Activated CD4-positive, alpha-beta T cell treated with anti-CD3 and anti-CD28 coated beads, Interleukin-2, amount 50 U/mL, for 1 hour (primary cell): Measurements from ENCODE around the gene GRAPL.
"Not testable (repeated sequence)": the region's sequence is repeated elsewhere in the genome, so short reads cannot be mapped to it uniquely, and the experiment has no call there.

ENCODE experiments used
- DNase-seq: peaks from one replicate; pipeline ENCODE4 v3.0.0-alpha.2; 2020

The GRAPL gene

DNA sequence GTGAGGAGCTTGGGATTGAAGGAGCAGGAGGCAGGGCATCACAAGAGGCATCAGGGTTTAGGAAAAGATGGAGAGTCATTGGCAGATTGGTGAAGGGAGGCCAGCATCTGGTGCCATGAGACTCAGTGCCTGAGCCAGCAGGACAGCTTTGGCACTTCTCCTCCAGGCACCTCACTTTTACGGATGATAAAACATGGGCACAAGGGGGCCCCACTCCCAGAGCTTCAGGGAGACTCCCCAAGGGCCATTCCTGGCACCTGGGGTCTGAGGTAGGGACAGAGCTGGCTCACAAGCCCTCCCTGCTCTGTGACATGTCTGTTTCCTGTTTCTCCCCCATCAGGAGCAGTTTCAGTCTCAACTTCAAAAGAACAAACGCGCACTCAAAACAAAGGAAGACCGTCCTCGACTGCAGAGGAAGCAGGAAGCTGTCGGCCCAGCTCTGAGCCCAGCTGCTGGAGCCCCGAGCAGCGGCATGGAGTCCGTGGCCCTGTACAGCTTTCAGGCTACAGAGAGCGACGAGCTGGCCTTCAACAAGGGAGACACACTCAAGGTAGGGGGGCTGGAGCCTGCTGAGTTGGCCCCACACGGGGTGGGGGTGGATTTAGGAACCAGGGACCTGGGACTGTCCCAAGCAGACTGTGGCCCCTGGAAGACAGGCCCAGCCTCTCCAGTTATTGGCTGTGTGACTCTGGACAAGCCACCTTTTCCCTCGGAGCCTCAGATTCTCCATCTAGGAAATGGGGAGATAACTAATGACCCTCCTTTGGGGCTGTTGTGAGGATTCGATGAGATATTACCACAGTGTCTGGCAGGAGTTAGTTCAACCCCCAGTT lies at the start of gene GRAPL:
GRAPL (plus strand) TSS at position 442 of the 833 bp plus-strand sequence; CDS start at position 473, 31 bp downstream.
- not testable (repeated sequence) for DNase-seq

DNA sequence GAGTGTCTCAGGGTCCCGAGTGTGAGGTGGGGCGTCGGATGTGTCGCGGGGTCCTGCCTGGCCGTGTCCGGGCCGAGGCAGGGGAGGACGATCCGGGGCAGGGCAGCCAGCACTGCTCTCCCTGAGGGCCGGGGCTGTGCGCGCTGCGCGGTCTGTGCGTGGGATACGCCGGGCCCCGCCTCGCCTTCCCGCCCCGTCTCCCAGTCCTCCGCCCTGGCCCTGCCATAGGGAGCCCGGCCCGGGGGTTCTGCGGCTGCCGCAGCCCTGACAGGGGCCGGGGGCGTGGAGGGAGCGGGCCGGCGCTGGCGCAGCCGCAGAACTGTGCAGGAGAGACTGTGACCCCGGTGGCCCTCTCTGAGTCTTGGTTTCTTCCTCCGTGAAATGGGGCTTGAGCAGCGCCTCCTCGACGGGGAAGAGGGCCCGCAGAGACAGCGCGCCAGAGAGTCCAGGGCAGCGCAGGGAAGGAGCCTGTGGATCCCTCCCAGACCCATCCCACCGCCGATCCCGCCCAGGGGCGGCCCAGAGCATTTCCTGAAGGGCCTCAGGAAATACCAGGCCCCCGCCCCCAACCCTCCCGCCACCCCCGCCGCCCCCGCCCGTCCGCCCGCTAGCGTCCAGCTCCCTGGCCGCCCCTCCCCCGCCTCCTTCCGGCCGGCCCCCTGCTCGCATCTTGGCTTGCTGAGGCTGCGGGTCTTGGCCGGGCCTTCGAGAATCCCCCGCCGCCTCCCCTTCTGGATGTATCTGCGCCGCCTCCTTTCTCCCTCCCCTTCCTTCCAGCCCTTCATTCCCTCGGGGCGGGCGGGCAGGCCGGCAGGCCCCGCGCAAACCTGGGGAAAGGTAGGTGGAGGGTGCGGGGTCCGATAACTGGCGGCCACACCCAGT lies 38.3 kb upstream of the GRAPL start:
- DNase-seq, result not testable (repeated sequence)

DNA sequence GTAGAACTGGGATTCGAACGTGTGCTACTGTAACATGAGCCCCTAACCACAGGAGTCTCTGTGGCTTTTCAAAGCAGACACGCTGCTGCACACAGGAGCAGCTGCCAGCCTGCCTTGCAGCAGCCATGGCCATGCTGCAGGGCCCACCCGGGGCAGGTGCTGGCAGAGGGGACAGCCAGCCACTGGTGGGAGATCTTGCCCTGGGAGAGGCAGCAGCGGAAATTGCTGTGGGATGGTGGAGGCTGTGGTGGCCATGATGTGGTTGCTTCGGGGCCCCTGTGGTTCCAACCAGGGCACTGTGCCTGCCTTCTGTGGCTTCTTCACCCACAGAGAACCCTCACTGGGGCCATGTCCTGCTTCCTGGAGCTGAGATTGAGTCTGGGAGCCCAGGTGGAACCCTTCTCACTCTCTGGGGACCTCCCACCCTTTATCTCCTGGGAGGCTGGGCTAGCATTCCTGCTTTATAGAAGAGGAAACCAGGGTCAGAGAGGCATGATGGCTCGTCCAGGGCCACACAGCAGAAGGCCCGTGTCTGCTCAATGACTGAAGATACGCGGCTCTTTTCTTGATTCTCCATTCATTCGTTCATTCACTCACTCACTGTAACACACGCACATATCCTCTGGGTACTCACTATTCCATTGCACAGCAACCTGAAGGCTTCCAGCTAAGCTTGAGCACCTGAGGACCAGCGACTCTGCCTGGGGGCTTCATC lies 37.2 kb upstream of the GRAPL start:
- not testable (repeated sequence) for DNase-seq

DNA sequence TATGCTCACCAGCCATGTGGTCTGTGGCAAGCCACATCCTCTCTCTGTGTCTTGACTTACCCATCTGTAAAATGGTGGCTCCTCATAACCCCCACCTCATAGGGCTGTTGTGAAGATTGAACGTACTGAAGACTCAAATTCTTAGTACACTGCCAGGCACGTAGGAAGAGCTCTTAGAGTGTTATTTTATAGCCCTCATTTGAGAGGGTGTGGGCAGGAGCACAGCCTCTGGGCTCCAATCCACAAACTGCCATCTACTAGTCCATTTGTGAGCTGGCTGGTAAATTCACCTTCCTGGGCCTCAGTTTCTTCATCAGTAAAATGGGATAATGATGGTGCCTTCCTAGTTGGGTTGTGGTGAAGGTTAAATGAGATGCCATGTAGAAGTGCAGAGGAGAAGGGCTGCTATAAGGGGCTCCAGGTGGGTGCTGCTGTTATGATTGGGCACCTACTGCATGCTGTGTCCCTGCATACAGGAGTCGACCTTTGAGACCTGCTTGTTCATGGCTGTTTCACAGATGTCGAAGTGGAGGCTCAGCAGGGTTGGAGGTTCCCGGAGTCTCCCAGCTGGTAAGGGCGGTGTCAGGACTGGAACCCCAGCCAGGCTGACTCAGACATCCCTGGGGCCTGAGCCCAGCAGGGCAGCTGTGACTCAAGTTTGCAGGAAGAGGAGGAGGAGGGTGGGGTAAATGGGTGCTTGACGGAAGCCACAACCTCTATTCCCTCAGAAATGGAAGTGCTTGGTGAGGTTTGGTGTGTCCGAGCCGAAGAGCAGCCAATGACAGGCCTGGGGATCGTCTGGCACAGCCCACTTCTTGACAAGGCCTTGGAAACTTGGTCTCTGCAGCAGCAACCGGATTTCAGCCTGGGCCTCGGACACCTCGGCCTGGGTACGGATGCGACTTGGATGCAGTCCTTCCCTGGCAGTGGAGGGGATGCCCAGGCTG lies 34.4 kb upstream of the GRAPL start:
- DNase-seq, result not testable (repeated sequence)

DNA sequence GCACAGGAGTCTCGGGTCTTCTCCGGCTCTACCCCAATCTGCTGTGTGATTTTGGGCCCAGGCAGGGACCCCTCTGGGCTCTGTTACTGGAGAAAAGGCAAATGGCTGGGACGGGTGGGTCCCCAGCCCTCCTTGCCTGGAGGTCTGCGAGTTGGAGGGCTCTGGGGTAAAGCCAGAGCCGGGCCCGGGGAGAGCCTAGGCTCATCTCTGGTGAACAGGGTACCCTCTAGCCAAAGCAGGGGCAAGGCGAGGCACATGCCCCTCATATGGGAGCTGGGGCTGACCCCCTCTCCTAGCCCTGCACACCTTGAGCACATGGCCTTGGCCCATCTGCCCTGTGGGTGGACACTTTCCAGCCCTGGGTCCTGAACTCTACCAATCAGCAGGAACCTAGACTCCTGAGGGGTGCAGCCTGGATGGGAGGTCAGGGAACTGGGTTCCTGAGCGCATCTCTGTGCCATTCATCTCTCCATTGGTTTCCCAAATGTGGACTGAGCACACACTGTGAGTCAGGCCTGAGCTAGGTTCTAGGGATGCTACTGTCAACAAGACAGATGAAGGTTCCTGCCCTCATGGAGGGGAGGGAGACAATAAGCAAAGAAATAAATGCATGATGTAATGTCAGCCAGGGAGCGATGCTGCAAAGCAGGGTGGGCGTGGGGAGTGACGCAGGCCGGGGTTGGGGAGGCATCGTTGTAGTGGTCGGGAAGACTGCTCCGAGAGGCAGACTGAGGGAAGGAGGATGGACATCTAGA lies 33.5 kb upstream of the GRAPL start:
- DNase-seq, result not testable (repeated sequence)

DNA sequence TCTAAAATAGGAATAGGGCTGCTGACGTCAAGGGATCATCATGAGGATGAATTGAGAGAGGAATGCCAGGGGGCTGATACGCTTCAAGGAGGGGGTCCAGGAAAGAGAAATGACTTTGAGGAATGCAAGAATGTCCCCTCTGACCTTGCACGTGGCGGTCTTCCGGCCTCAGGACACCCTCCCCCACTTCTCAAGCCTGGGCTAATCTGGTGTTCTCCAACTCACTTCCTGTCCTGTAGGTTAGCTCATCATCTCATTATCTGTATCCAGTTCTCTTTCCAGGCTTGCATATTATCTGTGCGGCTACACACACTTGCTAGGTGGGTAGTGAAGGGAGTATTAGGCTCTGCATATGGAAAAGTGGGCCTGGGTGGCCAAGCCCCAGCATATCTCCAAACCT lies 18.9 kb upstream of the GRAPL start:
- not testable (repeated sequence) for DNase-seq

DNA sequence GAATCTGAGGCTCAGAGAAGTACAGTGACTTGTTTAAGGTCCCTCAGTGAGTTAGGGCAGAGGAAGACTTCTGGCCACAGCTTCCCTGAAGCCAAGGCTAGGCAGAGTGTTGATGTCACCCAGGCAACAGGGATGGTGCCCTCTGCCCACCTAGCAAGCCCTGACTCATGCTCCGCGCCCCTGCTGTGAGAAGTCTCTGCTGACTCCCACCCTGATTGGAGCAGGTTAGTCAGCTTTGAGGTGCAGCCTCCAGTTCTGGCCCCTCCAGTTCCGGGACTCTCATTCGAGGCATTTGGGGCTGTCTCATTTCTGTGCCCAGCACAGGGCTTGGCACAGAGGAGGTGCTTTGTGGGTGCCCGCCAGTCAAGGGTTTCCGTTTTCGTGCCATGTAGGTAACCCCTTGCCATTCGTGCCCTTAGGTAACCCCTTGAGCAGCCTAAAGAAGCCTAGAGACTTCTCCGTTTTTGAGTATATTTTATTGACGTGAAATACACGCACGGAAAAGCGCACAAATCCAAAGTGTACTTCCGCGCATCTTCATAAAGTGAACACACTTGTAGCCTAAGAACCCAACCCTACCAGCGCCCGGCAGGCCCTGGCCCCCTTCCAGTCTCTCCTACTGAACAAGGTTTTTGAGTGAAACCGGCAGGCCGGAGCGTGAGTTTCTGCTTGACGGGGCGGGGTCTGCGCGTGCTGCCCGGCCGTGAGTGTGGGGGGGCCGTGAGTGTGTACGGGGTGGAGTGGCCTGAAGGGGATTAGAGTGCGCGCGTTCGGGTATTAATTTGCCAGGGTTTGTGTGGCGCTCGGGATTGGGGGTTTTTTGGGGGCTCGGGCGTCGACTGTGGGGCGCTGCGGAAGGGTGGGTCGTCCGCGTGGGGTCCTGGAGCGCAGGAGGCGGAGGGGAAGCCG lies 16.9 kb upstream of the GRAPL start:
- not testable (repeated sequence) for DNase-seq

DNA sequence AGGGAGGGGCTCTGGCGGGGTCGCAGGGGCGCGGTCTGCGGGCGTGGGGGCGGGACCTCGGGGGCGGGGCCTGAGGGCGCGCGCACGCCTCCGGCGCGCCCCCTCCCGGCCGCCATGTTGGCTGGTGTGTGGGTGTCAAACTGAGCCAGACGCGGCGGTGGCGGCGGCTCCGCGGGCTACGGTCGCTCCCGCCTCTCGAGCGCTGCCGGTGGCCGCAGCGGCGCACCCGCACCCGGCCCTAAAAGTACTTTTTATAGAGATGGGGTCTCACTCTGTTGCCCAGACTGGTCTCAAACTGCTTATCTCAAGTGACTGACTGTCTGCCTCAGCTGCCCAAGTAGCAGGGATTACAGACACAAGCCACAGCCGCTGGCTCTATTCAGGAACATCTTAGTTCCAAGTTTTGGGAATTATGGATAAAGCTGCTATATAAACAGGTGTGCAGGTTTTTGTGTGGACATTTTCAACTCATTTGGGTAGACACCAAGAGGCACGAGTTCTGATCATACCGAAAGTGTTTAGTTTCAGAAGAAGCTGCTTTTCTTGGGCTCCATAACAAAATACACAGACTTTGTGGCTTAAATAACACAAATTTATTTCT lies 16.2 kb upstream of the GRAPL start:
- peak; percentile 64 for DNase-seq

DNA sequence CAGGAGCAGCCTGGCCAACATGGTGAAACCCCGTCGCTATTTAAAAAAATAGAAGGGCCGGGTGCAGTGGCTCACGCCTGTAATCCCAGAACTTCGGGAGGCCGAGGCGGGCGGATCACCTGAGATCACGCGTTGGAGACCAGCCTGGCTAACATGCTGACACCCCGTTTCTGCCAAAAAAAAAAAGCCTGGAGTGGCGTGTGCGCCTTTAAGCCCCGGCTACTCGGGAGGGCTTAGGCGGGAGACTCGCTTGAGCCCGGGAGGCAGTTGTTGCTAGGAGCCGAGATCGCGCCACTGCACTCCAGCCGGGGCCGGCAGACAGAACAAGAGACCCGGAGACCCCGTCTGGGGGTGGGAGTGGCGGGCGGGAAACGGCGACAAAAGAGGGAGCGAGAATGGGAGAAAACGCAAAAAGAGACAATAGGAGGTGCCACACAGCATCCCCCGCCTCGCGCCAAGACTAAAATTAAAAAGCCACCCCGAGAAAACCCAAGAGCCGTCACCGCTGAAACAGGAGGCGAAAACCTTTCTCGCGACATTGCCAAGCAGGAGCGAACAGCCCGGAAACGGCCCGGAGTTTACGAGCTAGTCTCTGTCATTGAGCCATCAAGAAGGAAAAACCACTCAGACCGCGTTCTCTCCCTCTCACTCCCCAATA lies 15.5 kb upstream of the GRAPL start:
- DNase-seq, result peak; percentile 14

DNA sequence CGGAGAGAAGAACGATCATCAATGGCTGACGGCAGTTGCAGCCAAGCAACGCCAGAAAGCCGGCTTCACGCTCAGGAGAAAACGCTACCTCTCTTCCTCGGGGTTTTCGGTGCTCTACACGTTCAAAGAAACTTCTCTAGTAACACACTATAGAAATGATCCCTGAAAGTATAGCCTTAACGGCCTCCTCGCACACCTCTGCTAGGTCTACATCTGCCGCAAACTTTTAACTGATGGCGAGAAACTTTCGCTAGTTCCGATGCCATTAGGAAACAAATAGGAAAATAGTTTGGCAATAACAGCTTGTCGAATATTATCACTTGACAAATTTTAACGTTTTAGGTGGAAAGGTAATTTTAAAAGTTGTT lies 14.9 kb upstream of the GRAPL start:
- peak; percentile 1 for DNase-seq

DNA sequence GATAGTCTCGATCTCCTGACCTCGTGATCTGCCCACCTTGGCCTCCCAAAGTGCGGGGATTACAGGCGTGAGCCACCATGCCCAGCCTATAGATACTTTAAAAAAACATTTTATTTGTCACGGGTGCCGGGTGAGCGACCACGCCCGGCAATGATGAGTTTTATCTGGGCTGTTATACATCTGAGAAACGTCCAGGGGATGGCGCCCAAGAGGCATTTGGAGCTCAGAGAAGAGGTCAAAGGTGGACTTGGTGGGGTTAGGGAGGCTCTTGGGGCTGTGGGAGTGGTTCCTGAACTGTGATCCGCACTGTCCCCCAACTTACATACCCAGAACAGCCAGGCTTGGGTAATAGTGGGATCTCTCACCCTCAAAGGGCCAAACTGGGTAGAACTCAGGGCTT lies 8.7 kb upstream of the GRAPL start:
- DNase-seq, result not testable (repeated sequence)

DNA sequence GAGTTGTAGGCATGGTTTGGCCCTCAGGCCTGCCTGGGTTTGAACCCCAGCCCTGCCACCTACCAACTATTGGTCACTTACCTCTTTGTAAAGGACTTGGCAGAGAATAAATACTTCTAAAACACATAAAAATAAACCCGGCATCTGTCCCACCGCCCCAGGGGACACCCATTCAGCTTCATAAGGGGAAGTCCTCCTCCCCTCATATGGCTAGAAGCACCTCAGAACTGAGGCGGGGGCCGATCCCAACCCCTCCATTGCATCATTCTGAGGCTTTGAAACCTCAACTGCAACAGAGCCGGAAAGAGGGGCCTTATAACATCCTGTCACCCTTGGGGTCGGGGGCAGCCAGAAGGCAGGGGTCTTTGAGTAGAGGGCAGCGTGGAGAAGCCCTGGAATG lies 2.1 kb upstream of the GRAPL start:
- not testable (repeated sequence) for DNase-seq

DNA sequence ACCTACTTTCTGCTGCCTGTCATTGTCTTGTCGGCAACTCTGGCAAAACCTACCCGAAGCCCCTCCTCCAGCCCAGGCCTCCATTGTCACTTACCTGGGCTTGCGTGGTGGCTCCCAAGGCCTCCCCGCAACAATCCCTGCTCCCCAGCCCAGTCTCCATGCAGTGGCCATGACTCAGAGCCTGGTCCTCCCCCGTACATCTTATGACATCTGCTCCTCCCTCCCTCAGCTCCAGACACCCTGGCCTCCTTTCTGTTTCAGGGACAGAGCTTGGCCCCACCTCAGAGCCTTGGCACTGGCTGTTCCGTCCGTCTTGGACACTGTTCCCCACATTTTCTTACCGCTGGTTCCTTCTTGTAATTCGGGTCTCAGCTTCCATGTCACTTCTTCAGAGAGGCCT lies 2.1 kb downstream of the GRAPL start:
- not testable (repeated sequence) for DNase-seq

DNA sequence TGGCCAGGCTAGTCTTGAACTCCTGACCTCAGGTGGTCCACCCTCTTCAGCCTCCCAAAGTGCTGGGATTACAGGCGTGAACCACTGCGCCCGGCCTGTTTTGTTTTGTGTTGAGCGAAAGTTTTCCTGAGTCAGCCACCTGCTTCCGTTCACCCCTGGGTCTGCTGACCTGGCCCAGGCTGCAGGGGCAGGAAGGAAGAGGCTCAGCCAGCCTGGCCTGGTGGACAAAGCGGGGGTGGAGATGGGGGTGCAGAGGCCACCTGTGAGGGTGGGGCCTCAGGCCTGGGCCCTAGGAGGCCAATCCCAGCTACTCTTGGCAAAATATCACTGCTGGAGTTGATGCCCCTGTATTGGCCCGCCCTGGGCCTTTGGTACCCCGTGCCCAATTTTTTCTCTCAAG lies 3.7 kb downstream of the GRAPL start:
- not testable (repeated sequence) for DNase-seq

DNA sequence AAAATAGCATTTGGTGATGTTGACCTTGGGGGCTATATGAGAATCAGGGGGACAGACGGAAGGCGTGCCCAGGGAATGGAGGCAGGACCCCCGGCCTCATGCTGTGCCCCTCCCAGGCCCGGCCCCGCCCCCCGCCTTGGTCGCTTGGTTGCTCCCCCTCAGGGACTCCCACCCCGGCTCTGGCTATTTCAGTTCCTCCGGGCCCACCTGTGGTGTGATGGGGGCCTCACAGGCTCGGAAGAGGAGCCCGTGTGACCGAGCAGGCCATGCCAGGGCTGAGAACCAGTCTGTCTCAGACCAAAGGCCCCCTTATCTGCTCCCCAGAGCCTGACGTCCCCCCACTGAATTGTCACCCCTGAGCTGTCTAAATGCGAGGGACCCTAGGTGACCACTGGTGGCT lies 4.4 kb downstream of the GRAPL start:
- not testable (repeated sequence) for DNase-seq

DNA sequence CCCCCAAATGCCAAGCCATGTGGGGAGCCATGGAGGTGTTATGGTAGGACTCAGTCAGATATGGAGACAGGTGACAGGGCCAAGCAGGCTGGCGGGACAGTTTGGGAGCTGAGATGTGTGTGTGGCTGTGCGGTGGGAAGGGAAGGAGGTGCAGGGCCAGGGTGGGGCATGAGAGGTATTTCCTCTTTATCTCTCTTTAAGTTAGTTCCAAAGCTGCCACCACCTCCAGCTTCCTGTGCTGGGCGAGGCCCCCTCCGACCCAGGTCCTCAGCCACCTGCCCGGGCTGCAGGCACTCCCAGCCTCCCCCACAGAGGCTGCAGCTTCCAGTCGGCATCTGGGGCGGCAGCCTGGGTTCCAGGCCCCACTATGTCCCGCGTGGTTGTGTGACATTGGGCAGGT lies 6.4 kb downstream of the GRAPL start:
- not testable (repeated sequence) for DNase-seq

DNA sequence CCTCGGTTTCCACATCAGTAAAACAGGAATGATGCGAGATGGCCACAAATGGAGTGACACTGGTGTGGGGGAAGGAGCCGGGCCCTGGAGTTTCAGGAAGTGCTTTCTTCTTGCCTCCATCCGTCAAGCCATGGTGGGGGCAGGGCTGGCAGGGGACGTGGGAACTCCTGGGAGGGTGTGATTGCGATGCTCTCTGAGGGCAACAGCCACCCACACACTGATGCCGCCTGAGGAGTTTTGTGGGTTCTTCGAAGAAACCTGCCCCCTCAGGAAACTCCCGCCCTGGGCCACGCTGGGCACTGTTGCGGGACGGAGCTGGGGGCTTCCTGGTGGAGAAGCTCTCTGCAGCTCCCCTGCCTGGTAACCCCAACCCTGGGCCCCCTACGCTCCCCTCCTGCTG lies 8.0 kb downstream of the GRAPL start:
- not testable (repeated sequence) for DNase-seq

DNA sequence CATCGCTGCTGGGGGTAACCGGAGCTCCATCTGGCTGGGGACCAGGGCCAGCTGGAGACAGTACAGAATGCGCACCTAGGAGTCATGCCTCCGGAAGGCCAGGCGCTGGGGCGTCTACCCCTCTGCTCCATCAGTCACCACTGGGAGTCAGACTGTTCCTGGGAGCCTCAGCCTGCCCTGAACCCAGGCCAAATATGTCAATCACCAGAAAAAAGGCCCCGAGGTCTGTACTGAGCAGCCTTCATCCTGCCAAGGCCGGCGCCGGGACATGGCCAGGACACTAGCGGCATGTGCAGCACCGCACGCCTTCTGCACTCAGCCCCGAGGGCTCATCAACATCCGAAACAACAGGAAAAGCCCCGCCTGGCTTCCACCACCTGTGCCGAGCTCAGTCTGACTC lies 8.7 kb downstream of the GRAPL start:
- not testable (repeated sequence) for DNase-seq

DNA sequence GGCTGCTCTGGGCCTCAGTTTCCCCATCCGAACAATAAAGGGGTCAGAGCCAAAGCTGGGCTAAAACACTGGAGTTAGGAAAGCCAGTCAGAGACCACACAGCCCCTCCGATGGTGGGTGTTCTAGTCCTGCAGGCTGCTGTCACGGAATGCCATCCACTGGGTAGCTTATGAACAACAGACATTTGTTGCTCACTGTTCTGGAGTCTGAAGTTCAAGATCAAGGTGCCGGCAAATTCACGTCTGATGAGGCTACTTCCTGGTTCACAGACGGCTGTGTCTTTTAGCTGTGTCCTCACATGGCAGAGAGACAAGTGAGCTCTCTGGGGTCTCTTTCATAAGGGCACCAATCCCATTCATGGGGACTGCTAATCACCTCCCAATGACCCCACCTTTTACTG lies 9.2 kb downstream of the GRAPL start:
- DNase-seq, result not testable (repeated sequence)
